Panc1 (cell line): ENCODE measurements around the gene ZMIZ2. TPM values are rescaled to one million over a fixed set of nuclear protein-coding genes. Genes with fewer than 3 reads are reported as not detected.

Experiments
- ATAC-seq: fragments of 200-7000 bp; cut with Tn5 transposase; 2 replicates; pipeline ENCODE4 v1.9.1; 2020; ENCODE audit warnings: mild to moderate bottlenecking, moderate library complexity
- BruUV-seq: library from RNA; stranded (reverse); fragments of 400-500 nt; replicated peaks from 2 replicates; lab custom pipeline; 2021; lab: Mats Ljungman, UMichigan
- CTCF ChIA-PET: fragments of 300-600 bp; sonication (Branson Sonifier 250); formaldehyde crosslinking; loops from one replicate; lab custom pipeline; 2022; ENCODE audit warnings: antibody characterized with exemption; lab: Charles Lee
- POLR2A ChIA-PET: fragments of 300-600 bp; sonication (Branson Sonifier 250); formaldehyde crosslinking; loops from one replicate; lab custom pipeline; 2022; ENCODE audit warnings: antibody characterized with exemption; lab: Charles Lee
- DNase-seq: peaks from one replicate; pipeline ENCODE4 v3.0.0-alpha.2; 2010; ENCODE audit warnings: low read depth, low spot score
- H3K27ac ChIP-seq: 2 replicates; pipeline ENCODE4 v1.5.1; 2011; ENCODE audit warnings: mild to moderate bottlenecking, low read length, inconsistent platforms
- H3K27me3 ChIP-seq: fragments of 200-500 bp; sonication (Bioruptor generic); 2 replicates; pipeline ENCODE4 v1.6.0; 2014; ENCODE audit warnings: low read length, inconsistent platforms; ENCODE audit not compliant: control insufficient read depth, insufficient read depth
- H3K36me3 ChIP-seq: fragments of 200-500 bp; sonication (Bioruptor generic); 2 replicates; pipeline ENCODE4 v1.5.1; 2014; ENCODE audit warnings: inconsistent platforms, mild to moderate bottlenecking, low read length, moderate library complexity; ENCODE audit not compliant: control insufficient read depth, insufficient read depth
- H3K4me1 ChIP-seq: 2 replicates; pipeline ENCODE4 v1.5.1; 2011; ENCODE audit warnings: inconsistent platforms, mild to moderate bottlenecking, low read length, moderate library complexity; ENCODE audit not compliant: control insufficient read depth, insufficient read depth
- H3K4me3 ChIP-seq, 2 experiments: 2 replicates each; pipeline ENCODE4 v1.5.1; 2011 to 2012; ENCODE audit warnings: low read depth in 2 of 2, low read length in 2 of 2, mild to moderate bottlenecking in 2 of 2, inconsistent platforms in 1 of 2, moderate library complexity in 1 of 2
- H3K9me3 ChIP-seq: fragments of 200-500 bp; sonication (Bioruptor generic); 2 replicates; pipeline ENCODE4 v1.5.1; 2014; ENCODE audit warnings: low read depth, mild to moderate bottlenecking, inconsistent platforms, low read length, moderate library complexity; ENCODE audit not compliant: control insufficient read depth, insufficient read depth
- POLR2AphosphoS5 ChIP-seq: IDR thresholded peaks from 2 replicates; pipeline ENCODE4 v1.6.1; 2012; ENCODE audit warnings: mild to moderate bottlenecking, low read depth, low read length, moderate library complexity
- SIN3A ChIP-seq: IDR thresholded peaks from 2 replicates; pipeline ENCODE4 v1.6.1; 2012; ENCODE audit warnings: low read depth, mild to moderate bottlenecking, low read length, moderate library complexity, borderline replicate concordance; ENCODE audit not compliant: insufficient read depth
- TCF7L2 ChIP-seq: IDR thresholded peaks from 2 replicates; pipeline ENCODE4 v1.6.1; 2011; ENCODE audit warnings: mild to moderate bottlenecking, low read depth, low read length, inconsistent platforms
- in situ Hi-C: cut with HindIII; loops from 2 replicates; pipeline ENCODE4 v1.10.0; 2016; ENCODE audit warnings: low sequenced_read_pairs, low pct_unique_long_range_greater_than_20kb
- intact Hi-C: fragments of 100-400 bp; cut with micrococcal nuclease; formaldehyde crosslinking; loops from one replicate; pipeline ENCODE4 v1.10.0; 2022; ENCODE audit not compliant: unreplicated experiment
- total RNA-seq: library from RNA; stranded (reverse); gene quantifications from one replicate; pipeline ENCODE4 v1.2.1, GENCODE V29; 2021; ENCODE audit not compliant: unreplicated experiment
- TF ChIP-seq, protein P1 (sequence below), 2 experiments: IDR thresholded peaks; 2 replicates each; pipeline ENCODE4 v1.6.1; 2011 to 2012; ENCODE audit warnings: low read depth in 2 of 2, control low read depth in 1 of 2, low read length in 1 of 2, mild to moderate bottlenecking in 1 of 2, moderate library complexity in 1 of 2; ENCODE audit not compliant: insufficient read depth in 1 of 2
- TF ChIP-seq, protein P2 (sequence below): fragments of 450-650 bp; IDR thresholded peaks from 2 replicates; pipeline ENCODE4 v1.5.1; 2017; ENCODE audit warnings: mild to moderate bottlenecking

The ZMIZ2 gene
- total RNA-seq, 1 experiment from 2014 or later, result 137 TPM

DNA sequence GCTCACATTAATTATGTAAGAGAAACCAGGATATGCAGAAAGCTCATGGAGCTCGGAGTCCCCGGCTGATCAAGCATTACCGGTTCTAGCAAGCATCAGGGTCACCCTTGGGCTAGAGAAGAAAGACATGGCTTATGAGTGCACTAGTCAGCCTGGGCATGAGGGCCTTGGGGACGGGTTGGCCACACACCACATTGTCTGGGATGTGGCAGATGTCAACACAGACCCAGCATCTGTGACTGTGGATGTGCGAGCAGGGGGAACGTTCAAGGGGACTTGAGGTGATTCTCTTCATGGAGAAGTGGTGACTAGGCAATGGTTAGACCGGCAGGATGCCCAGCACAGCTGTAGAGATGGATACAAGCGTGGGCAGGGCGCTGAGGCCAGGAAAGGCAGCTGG, 13.7 kb downstream of the ZMIZ2 start:
- no peak overlapping the region for H3K27ac ChIP-seq
- BruUV-seq, result no TSS peak
- POLR2A ChIA-PET, result interaction anchor here (0.7 kb wide), 1 partner anchor 11 kb away, joined by 3 read pairs; no protein-coding TSS in a partner anchor
- peaks cover 17% of the 10 kb centered on the region for H3K36me3 ChIP-seq
- no peak overlapping the region for H3K4me3 ChIP-seq
- CTCF ChIA-PET, result no interaction called here
- H3K27me3 ChIP-seq, result no peaks in the 10 kb centered on the region
- DNase-seq (no peak), ATAC-seq (no peak)
- intact Hi-C loops, result no loop called here
- H3K9me3 ChIP-seq, result no peaks in the 10 kb centered on the region
- no peaks in the 10 kb centered on the region for H3K4me1 ChIP-seq
- in situ Hi-C loops, result no loop called here
- TF ChIP-seq POLR2AphosphoS5 (no peak), SIN3A (no peak), TCF7L2 (no peak)
- TF ChIP-seq, protein P1, sequence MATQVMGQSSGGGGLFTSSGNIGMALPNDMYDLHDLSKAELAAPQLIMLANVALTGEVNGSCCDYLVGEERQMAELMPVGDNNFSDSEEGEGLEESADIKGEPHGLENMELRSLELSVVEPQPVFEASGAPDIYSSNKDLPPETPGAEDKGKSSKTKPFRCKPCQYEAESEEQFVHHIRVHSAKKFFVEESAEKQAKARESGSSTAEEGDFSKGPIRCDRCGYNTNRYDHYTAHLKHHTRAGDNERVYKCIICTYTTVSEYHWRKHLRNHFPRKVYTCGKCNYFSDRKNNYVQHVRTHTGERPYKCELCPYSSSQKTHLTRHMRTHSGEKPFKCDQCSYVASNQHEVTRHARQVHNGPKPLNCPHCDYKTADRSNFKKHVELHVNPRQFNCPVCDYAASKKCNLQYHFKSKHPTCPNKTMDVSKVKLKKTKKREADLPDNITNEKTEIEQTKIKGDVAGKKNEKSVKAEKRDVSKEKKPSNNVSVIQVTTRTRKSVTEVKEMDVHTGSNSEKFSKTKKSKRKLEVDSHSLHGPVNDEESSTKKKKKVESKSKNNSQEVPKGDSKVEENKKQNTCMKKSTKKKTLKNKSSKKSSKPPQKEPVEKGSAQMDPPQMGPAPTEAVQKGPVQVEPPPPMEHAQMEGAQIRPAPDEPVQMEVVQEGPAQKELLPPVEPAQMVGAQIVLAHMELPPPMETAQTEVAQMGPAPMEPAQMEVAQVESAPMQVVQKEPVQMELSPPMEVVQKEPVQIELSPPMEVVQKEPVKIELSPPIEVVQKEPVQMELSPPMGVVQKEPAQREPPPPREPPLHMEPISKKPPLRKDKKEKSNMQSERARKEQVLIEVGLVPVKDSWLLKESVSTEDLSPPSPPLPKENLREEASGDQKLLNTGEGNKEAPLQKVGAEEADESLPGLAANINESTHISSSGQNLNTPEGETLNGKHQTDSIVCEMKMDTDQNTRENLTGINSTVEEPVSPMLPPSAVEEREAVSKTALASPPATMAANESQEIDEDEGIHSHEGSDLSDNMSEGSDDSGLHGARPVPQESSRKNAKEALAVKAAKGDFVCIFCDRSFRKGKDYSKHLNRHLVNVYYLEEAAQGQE (IDR thresholded peaks at IDR 0.05; ENCODE audit: insufficient read depth in 1 of 2, low read depth in 2 of 2, low read length in 1 of 2), result no peak
- TF ChIP-seq, protein P2, sequence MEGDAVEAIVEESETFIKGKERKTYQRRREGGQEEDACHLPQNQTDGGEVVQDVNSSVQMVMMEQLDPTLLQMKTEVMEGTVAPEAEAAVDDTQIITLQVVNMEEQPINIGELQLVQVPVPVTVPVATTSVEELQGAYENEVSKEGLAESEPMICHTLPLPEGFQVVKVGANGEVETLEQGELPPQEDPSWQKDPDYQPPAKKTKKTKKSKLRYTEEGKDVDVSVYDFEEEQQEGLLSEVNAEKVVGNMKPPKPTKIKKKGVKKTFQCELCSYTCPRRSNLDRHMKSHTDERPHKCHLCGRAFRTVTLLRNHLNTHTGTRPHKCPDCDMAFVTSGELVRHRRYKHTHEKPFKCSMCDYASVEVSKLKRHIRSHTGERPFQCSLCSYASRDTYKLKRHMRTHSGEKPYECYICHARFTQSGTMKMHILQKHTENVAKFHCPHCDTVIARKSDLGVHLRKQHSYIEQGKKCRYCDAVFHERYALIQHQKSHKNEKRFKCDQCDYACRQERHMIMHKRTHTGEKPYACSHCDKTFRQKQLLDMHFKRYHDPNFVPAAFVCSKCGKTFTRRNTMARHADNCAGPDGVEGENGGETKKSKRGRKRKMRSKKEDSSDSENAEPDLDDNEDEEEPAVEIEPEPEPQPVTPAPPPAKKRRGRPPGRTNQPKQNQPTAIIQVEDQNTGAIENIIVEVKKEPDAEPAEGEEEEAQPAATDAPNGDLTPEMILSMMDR, result no peak

DNA sequence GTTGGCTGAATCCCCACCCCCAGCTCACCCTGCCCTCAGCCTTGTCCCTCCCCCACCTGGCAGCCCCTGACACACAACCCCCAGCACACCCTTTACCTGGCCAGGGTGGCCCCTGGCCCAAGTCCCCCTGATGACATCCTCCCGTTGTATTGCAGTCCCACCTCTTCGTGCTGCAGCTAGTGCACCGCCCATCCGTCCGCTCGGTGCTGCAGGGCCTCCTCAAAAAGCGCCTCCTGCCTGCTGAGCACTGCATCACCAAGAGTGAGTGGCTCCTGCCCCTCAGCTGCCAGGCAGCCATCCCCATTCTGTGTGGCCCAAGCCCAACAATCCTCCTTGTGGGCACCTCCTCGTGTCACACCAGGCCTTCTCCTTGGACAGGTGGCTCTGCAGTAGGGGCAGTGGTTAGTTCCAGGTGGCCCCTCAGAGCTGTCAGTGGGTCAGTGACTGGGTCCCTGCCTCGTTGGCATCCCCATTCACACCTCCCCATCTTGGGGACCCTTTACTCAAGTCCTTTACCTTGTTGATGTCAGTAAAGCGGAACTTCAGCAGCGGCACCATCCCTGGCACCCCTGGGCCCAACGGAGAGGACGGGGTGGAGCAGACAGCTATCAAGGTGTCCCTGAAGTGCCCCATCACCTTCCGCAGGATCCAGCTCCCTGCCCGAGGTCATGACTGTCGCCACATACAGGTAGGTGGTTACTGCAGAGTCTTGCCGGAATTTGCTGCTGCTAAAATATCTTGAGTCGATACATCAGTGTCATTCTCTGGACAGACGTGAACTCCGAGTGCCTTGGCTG, 14.3 kb downstream of the ZMIZ2 start:
- TF ChIP-seq TCF7L2, result no peak
- TF ChIP-seq, protein P2, result no peak
- TF ChIP-seq POLR2AphosphoS5, result no peak
- TF ChIP-seq SIN3A, result no peak
- TF ChIP-seq, protein P1 (IDR thresholded peaks at IDR 0.05; ENCODE audit: insufficient read depth in 1 of 2, low read depth in 2 of 2, low read length in 1 of 2), result no peak
- Histone ChIP-seq H3K36me3 (peaks cover 17% of the 10 kb centered on the region), H3K4me3 (no peak overlapping the region), H3K27me3 (no peaks in the 10 kb centered on the region), H3K27ac (no peak overlapping the region), H3K9me3 (no peaks in the 10 kb centered on the region), H3K4me1 (peaks cover 6% of the 10 kb centered on the region)
- DNase-seq (no peak), ATAC-seq (no peak)
- intact Hi-C loops, result no loop called here
- POLR2A ChIA-PET, result no interaction called here
- in situ Hi-C loops, result no loop called here
- BruUV-seq, result no TSS peak
- CTCF ChIA-PET, result no interaction called here
